K562 (cell line): Measurements from ENCODE around the gene AMELY. TPM values are rescaled to one million over a fixed set of nuclear protein-coding genes. Genes with fewer than 3 reads are reported as not detected.

ENCODE experiments used
- ATAC-seq: fragments of 200-7000 bp; cut with Tn5 transposase; 3 replicates; pipeline ENCODE4 v1.9.1; 2020; ENCODE audit warnings: moderate library complexity
- BruUV-seq: library from RNA; stranded (reverse); fragments of 400-500 nt; replicated peaks from 2 replicates; lab custom pipeline; 2021; lab: Mats Ljungman, UMichigan
- CTCF ChIA-PET: fragments of 300-600 bp; formaldehyde crosslinking; extraction: SDS; loops from one replicate; lab custom pipeline; 2021; ENCODE audit warnings: low intra/inter-chr PET ratio; lab: Yijun Ruan, JAX
- POLR2A ChIA-PET: fragments of 300-600, 350-650 bp; sonication (Branson Sonifier 250); formaldehyde crosslinking; extraction: SDS; loops from one replicate; lab custom pipeline; 2021; ENCODE audit warnings: antibody characterized with exemption, inconsistent platforms; lab: Yijun Ruan, JAX
- DNase-seq, 4 experiments: peaks; one replicate each; pipeline versions ENCODE4 v3.0.0 to v3.0.0-alpha.2; 2011 to 2018; ENCODE audit warnings: low spot score in 3 of 4, mixed read lengths in 3 of 4; ENCODE audit errors: extremely low read depth in 1 of 4
- FAIRE-seq: peaks from 2 replicates; lab custom pipeline; 2011; peaks lifted over from hg19 to GRCh38; lab: Jason Lieb, UNC
- H2AFZ ChIP-seq: 2 replicates; pipeline ENCODE4 v1.6.0; 2011; ENCODE audit warnings: low read depth, low read length, control low read depth, inconsistent platforms
- H3K27ac ChIP-seq: fragments of 200-600 bp; 3 replicates; pipeline ENCODE4 v1.8.0; 2011; ENCODE audit warnings: low read depth, mild to moderate bottlenecking, control low read depth, inconsistent platforms, low read length, moderate library complexity, mixed read lengths; ENCODE audit errors: extremely low read depth
- H3K27me3 ChIP-seq, 2 experiments: fragments of 300-600 bp in 1 of 2; 2 replicates in 1 of 2; 3 replicates in 1 of 2; pipeline versions ENCODE4 v1.6.0 to v1.8.0; 2011; ENCODE audit warnings: inconsistent platforms in 2 of 2, low read length in 2 of 2, mild to moderate bottlenecking in 1 of 2, mixed read lengths in 1 of 2, moderate library complexity in 1 of 2; ENCODE audit not compliant: control insufficient read depth in 2 of 2, insufficient read depth in 2 of 2
- H3K36me3 ChIP-seq: fragments of 300-600 bp; 3 replicates; pipeline ENCODE4 v1.8.0; 2011; ENCODE audit warnings: mild to moderate bottlenecking, low read length, inconsistent platforms; ENCODE audit not compliant: control insufficient read depth, insufficient read depth
- H3K4me1 ChIP-seq, 2 experiments: fragments of 200-600 bp in 1 of 2; replicated peaks in 1 of 2; 2 replicates in 1 of 2; 3 replicates in 1 of 2; pipeline versions ENCODE4 v1.5.1 to v1.8.0; 2011; ENCODE audit warnings: inconsistent platforms in 2 of 2, low read length in 2 of 2, mild to moderate bottlenecking in 1 of 2, mixed read lengths in 1 of 2, moderate library complexity in 1 of 2; ENCODE audit not compliant: control insufficient read depth in 2 of 2, insufficient read depth in 2 of 2
- H3K4me2 ChIP-seq: 2 replicates; pipeline ENCODE4 v1.6.1; 2011; ENCODE audit warnings: low read length, control low read depth, inconsistent platforms, mixed read lengths; ENCODE audit not compliant: insufficient read depth
- H3K4me3 ChIP-seq: fragments of 200-600 bp; sonication (generic), shearing (Covaris generic); 2 replicates; pipeline ENCODE4 v1.5.1; 2016; ENCODE audit warnings: control low read depth, inconsistent platforms
- H3K79me2 ChIP-seq: fragments of 200-600 bp; 3 replicates; pipeline ENCODE4 v1.8.0; 2011; ENCODE audit warnings: low read length, inconsistent platforms; ENCODE audit not compliant: control insufficient read depth, insufficient read depth
- H3K9ac ChIP-seq, 2 experiments: 2 replicates each; pipeline versions ENCODE4 v1.6.0 to v1.6.1; 2011; ENCODE audit warnings: low read depth in 2 of 2, low read length in 2 of 2, control low read depth in 1 of 2, inconsistent platforms in 1 of 2, mild to moderate bottlenecking in 1 of 2, mixed read lengths in 1 of 2; ENCODE audit not compliant: insufficient read depth in 1 of 2
- H3K9me1 ChIP-seq: one replicate; pipeline ENCODE4 v1.6.0; 2011; ENCODE audit warnings: inconsistent platforms, mild to moderate bottlenecking, low read length, moderate library complexity; ENCODE audit not compliant: control insufficient read depth, insufficient read depth
- H3K9me3 ChIP-seq: replicated peaks from 2 replicates; pipeline ENCODE4 v1.5.1; 2011; ENCODE audit warnings: low read depth, low read length, inconsistent platforms; ENCODE audit not compliant: control insufficient read depth, insufficient read depth
- H4K20me1 ChIP-seq: replicated peaks from 2 replicates; pipeline ENCODE4 v1.6.1; 2011; ENCODE audit warnings: low read length, inconsistent platforms, mixed read lengths; ENCODE audit not compliant: control insufficient read depth, insufficient read depth
- ETS2 ChIP-seq: IDR thresholded peaks from 2 replicates; pipeline ENCODE4 v1.6.1; 2016; ENCODE audit warnings: borderline replicate concordance, missing genetic modification characterization, mild to moderate bottlenecking, moderate library complexity, missing compliant biosample characterization; ENCODE audit not compliant: poor library complexity, severe bottlenecking
- HNRNPH1 ChIP-seq: fragments of 200-400 bp; formaldehyde crosslinking; optimal IDR thresholded peaks from 2 replicates; pipeline ENCODE3; 2017; ENCODE audit warnings: low read depth, mild to moderate bottlenecking, low read length, moderate library complexity
- KLF1 ChIP-seq: fragments of 450-650 bp; IDR thresholded peaks from 2 replicates; pipeline ENCODE4 v1.6.1; 2016; ENCODE audit warnings: missing genetic modification characterization, missing compliant biosample characterization
- KLF6 ChIP-seq: fragments of 250-450 bp; sonication (Bioruptor Pico); IDR thresholded peaks from 2 replicates; pipeline ENCODE4 v1.4.0; 2020; ENCODE audit warnings: mild to moderate bottlenecking, moderate library complexity, borderline replicate concordance
- NFE2L1 ChIP-seq: fragments of 450-650 bp; IDR thresholded peaks from 2 replicates; pipeline ENCODE4 v1.6.1; 2016; ENCODE audit warnings: missing genetic modification characterization, low read depth, mild to moderate bottlenecking, missing compliant biosample characterization, moderate library complexity, borderline replicate concordance
- NRF1 ChIP-seq, 2 experiments: fragments of 450-650 bp; IDR thresholded peaks in 1 of 2; conservative IDR thresholded peaks in 1 of 2; 2 replicates each; pipeline ENCODE4 v1.6.1; 2014; ENCODE audit warnings: mild to moderate bottlenecking in 2 of 2
- NUFIP1 ChIP-seq: fragments of 450-650 bp; IDR thresholded peaks from 2 replicates; pipeline ENCODE4 v1.6.1; 2018; ENCODE audit not compliant: partially characterized antibody
- PCBP1 ChIP-seq: fragments of 200-400 bp; formaldehyde crosslinking; IDR thresholded peaks from 2 replicates; pipeline ENCODE4 v1.6.1; 2018; ENCODE audit warnings: mild to moderate bottlenecking, low read depth, low read length; ENCODE audit not compliant: poor library complexity, severe bottlenecking
- RAD51 ChIP-seq: fragments of 450-650 bp; IDR thresholded peaks from 2 replicates; pipeline ENCODE4 v1.7.1; 2016; ENCODE audit warnings: low read depth, mild to moderate bottlenecking, borderline replicate concordance
- RCOR1 ChIP-seq, 2 experiments: IDR thresholded peaks; 2 replicates each; pipeline ENCODE4 v1.6.1; 2012; ENCODE audit warnings: low read depth in 2 of 2, low read length in 2 of 2, borderline replicate concordance in 1 of 2, improper control_type of control experiment in 1 of 2
- TOE1 ChIP-seq, 2 experiments: fragments of 450-650 bp in 1 of 2; sonication (generic) in 1 of 2; formaldehyde crosslinking in 1 of 2; IDR thresholded peaks; 2 replicates each; pipeline versions ENCODE4 v1.7.1 to v1.8.0; 2016 to 2022; ENCODE audit warnings: borderline replicate concordance in 2 of 2, mild to moderate bottlenecking in 2 of 2, antibody characterized with exemption in 1 of 2, inconsistent platforms in 1 of 2, low read depth in 1 of 2, missing genetic modification reagents in 1 of 2, moderate library complexity in 1 of 2
- ZNF124 ChIP-seq: sonication (generic); formaldehyde crosslinking; IDR thresholded peaks from 2 replicates; pipeline ENCODE4 v1.8.1; 2022; ENCODE audit warnings: missing genetic modification reagents
- ZNF224 ChIP-seq: sonication (generic); formaldehyde crosslinking; IDR thresholded peaks from 2 replicates; pipeline ENCODE4 v1.8.0; 2022; ENCODE audit warnings: mild to moderate bottlenecking, missing genetic modification reagents
- WGBS: fragments of 100-300 bp; shearing (Covaris generic); methylation state at CpG from one replicate; pipeline ENCODE4 v1.1.6; 2016; ENCODE audit warnings: low coverage, mixed read lengths; ENCODE audit not compliant: insufficient coverage; ENCODE audit errors: missing lambda C conversion rate; 5-methylcytosine and 5-hydroxymethylcytosine counted together
- in situ Hi-C: fragments of 300-500 bp; cut with MboI; formaldehyde crosslinking; loops from 4 replicates; pipeline ENCODE4 v1.15.0; 2018; ENCODE audit warnings: inconsistent platforms, mixed read lengths
- intact Hi-C: fragments of 100-400 bp; cut with micrococcal nuclease; formaldehyde crosslinking; loops from 2 replicates; pipeline ENCODE4 v1.14.2; 2022
- polyA plus RNA-seq, 8 experiments: library from polyadenylated mRNA; depleted of rRNA in 4 of 8; stranded (reverse) in 5 of 8; unstranded in 3 of 8; fragments of >200 nt; fragmentation: Nextera tagmentation in 2 of 8; fragmentation: Illumina TruSeq in 1 of 8; extraction: Ambion mirVana in 2 of 8; extraction: Trizol in 1 of 8; gene quantifications; 2 replicates each; pipeline versions ENCODE4 v1.2.1 to v1.2.3, GENCODE V29; 2011 to 2014; ENCODE audit warnings: inconsistent platforms in 1 of 8, missing spikeins in 1 of 8
- total RNA-seq, 7 experiments: library from RNA; depleted of rRNA in 6 of 7; stranded (reverse); fragments of >200 nt in 6 of 7; fragmentation: Illumina TruSeq in 2 of 7; extraction: Trizol in 2 of 7; gene quantifications; 2 replicates each; pipeline versions ENCODE4 v1.2.1 to v1.2.3, GENCODE V29; 2011 to 2021; ENCODE audit warnings: low replicate concordance in 1 of 7
- TF ChIP-seq, protein P1 (sequence below): fragments of 250-450 bp; sonication (Bioruptor Pico); IDR thresholded peaks from 2 replicates; pipeline ENCODE4 v1.4.0; 2020; ENCODE audit warnings: mild to moderate bottlenecking, moderate library complexity

The AMELY gene
- total and polyA plus RNA-seq, 9 of the 15 experiments (the other 6 are each of a cell fraction or from before 2014, with no cell fraction given) = not detected

- TF ChIP-seq NUFIP1 = no peak
Observed at GRCh38 chrY:6895236-6895635, 16.3 kb downstream of the AMELY start (continued).

DNA sequence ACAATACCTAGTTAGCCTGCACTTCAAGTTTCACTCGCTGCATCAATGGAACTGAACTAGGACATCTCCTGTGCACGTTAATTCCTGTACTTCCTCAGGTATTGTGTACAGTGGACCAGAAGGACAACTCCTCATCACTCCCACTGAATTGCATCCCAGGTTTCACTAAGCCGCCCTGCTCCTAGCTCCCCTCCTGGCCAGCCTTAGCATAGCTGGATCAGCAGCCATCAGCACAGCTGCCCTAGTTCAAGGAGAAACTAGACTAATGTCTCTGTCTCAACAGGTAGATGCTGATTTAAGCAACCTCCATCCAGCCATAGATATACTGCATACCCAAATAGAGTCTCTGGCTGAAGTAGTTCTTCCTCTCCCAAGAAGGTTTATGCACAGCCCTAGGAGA is 17.1 kb downstream of the AMELY start:
- no peaks in the 10 kb centered on the region for H3K9me1 ChIP-seq
- no peaks in the 10 kb centered on the region for H3K79me2 ChIP-seq
- H2AFZ ChIP-seq = no peak overlapping the region
- in situ Hi-C loops = no loop called here
- H3K4me3 ChIP-seq = no peak overlapping the region
- H3K4me1 ChIP-seq = no peaks in the 10 kb centered on the region
- intact Hi-C loops = no loop called here
- H3K9me3 ChIP-seq = no peaks in the 10 kb centered on the region
- POLR2A ChIA-PET = no interaction called here
- no TSS peak for BruUV-seq
- no peaks in the 10 kb centered on the region for H3K27me3 ChIP-seq
- CTCF ChIA-PET = no interaction called here
- no peaks in the 10 kb centered on the region for H4K20me1 ChIP-seq
- no peak for TF ChIP-seq HNRNPH1
- TF ChIP-seq KLF1 (tag) = no peak
- TF ChIP-seq PCBP1 = no peak
- TF ChIP-seq TOE1 (IDR thresholded peaks at IDR 0.05; ENCODE audit: borderline replicate concordance) = no peak
- TF ChIP-seq TOE1 (CRISPR knock-in tag; IDR thresholded peaks at IDR 0.05; ENCODE audit: borderline replicate concordance, low read depth) = no peak
- no peak for TF ChIP-seq NRF1 (conservative IDR thresholded peaks at IDR 0.05 in 1 of 2, IDR thresholded peaks at IDR 0.05 in 1 of 2)
- TF ChIP-seq ZNF224 (CRISPR knock-in tag) = no peak
- TF ChIP-seq NFE2L1 = no peak
- TF ChIP-seq ETS2 = no peak
- TF ChIP-seq ZNF124 (CRISPR knock-in tag) = no peak
- TF ChIP-seq, protein P1, sequence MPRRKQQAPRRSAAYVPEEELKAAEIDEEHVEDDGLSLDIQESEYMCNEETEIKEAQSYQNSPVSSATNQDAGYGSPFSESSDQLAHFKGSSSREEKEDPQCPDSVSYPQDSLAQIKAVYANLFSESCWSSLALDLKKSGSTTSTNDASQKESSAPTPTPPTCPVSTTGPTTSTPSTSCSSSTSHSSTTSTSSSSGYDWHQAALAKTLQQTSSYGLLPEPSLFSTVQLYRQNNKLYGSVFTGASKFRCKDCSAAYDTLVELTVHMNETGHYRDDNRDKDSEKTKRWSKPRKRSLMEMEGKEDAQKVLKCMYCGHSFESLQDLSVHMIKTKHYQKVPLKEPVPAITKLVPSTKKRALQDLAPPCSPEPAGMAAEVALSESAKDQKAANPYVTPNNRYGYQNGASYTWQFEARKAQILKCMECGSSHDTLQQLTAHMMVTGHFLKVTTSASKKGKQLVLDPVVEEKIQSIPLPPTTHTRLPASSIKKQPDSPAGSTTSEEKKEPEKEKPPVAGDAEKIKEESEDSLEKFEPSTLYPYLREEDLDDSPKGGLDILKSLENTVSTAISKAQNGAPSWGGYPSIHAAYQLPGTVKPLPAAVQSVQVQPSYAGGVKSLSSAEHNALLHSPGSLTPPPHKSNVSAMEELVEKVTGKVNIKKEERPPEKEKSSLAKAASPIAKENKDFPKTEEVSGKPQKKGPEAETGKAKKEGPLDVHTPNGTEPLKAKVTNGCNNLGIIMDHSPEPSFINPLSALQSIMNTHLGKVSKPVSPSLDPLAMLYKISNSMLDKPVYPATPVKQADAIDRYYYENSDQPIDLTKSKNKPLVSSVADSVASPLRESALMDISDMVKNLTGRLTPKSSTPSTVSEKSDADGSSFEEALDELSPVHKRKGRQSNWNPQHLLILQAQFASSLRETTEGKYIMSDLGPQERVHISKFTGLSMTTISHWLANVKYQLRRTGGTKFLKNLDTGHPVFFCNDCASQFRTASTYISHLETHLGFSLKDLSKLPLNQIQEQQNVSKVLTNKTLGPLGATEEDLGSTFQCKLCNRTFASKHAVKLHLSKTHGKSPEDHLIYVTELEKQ (CRISPR knock-in tag) = no peak
- TF ChIP-seq RCOR1 (IDR thresholded peaks at IDR 0.05; ENCODE audit: borderline replicate concordance in 1 of 2, low read depth in 2 of 2, low read length in 2 of 2) = no peak
- no peak for TF ChIP-seq KLF6
- TF ChIP-seq RAD51 = no peak
- no peak overlapping the region for H3K9ac ChIP-seq
- no CpG with 5 or more reads among the region's 3 CpGs for WGBS
- H3K27ac ChIP-seq = no peak overlapping the region
- no peak for DNase-seq
- H3K4me2 ChIP-seq = no peak overlapping the region
- ATAC-seq = no peak
- H3K36me3 ChIP-seq = no peaks in the 10 kb centered on the region
- FAIRE-seq = no peak
